HEK293T (cell line): ENCODE measurements around the gene PPP4C.

ENCODE experiments used
- ARNT ChIP-seq: fragments of 450-650 bp; IDR thresholded peaks from 2 replicates; pipeline ENCODE4 v1.6.1; 2017; ENCODE audit warnings: mild to moderate bottlenecking
- BHLHE40 ChIP-seq: fragments of 450-650 bp; IDR thresholded peaks from 2 replicates; pipeline ENCODE4 v1.6.1; 2016; ENCODE audit warnings: mild to moderate bottlenecking, moderate library complexity, borderline replicate concordance
- CTBP1 ChIP-seq: fragments of 450-650 bp; IDR thresholded peaks from 2 replicates; pipeline ENCODE4 v1.6.1; 2016; ENCODE audit warnings: borderline replicate concordance
- ELF4 ChIP-seq: fragments of 450-650 bp; IDR thresholded peaks from 2 replicates; pipeline ENCODE4 v1.6.1; 2017; ENCODE audit warnings: antibody characterized with exemption
- FOXK2 ChIP-seq: fragments of 450-650 bp; IDR thresholded peaks from 2 replicates; pipeline ENCODE4 v1.6.1; 2016; ENCODE audit warnings: mild to moderate bottlenecking
- FOXM1 ChIP-seq: fragments of 450-650 bp; IDR thresholded peaks from 2 replicates; pipeline ENCODE4 v1.6.1; 2017; ENCODE audit warnings: mild to moderate bottlenecking, borderline replicate concordance
- HDGF ChIP-seq: fragments of 450-650 bp; IDR thresholded peaks from 2 replicates; pipeline ENCODE4 v1.6.1; 2017; ENCODE audit warnings: antibody characterized with exemption, borderline replicate concordance
- L3MBTL2 ChIP-seq: fragments of 450-650 bp; conservative IDR thresholded peaks from 2 replicates; pipeline ENCODE4 v1.6.1; 2016; ENCODE audit warnings: mild to moderate bottlenecking
- NFRKB ChIP-seq: fragments of 450-650 bp; IDR thresholded peaks from 2 replicates; pipeline ENCODE4 v1.6.1; 2016; ENCODE audit warnings: mild to moderate bottlenecking, moderate library complexity
- PKNOX1 ChIP-seq: fragments of 450-650 bp; IDR thresholded peaks from 2 replicates; pipeline ENCODE4 v1.6.1; 2016
- SP1 ChIP-seq: fragments of 450-650 bp; IDR thresholded peaks from 2 replicates; pipeline ENCODE4 v1.6.1; 2017
- SUZ12 ChIP-seq: fragments of 450-650 bp; IDR thresholded peaks from 2 replicates; pipeline ENCODE4 v1.6.1; 2016; ENCODE audit warnings: mild to moderate bottlenecking
- TARDBP ChIP-seq: fragments of 450-650 bp; IDR thresholded peaks from 2 replicates; pipeline ENCODE4 v1.6.1; 2016
- ZNF384 ChIP-seq: fragments of 450-650 bp; IDR thresholded peaks from 2 replicates; pipeline ENCODE4 v1.6.1; 2016

GRCh38 chr16:30096862-30097563 is 21.2 kb downstream of the PPP4C start:
- TF ChIP-seq SP1, result no peak
- no peak for TF ChIP-seq ZNF384
- TF ChIP-seq FOXM1, result no peak
- no peak for TF ChIP-seq ELF4
- no peak for TF ChIP-seq FOXK2
- no peak for TF ChIP-seq PKNOX1
- TF ChIP-seq SUZ12, result no peak
- TF ChIP-seq HDGF, result no peak
- TF ChIP-seq BHLHE40, result no peak
- TF ChIP-seq ARNT, result no peak
- TF ChIP-seq TARDBP, result no peak
- no peak for TF ChIP-seq NFRKB
- TF ChIP-seq CTBP1, result no peak
- TF ChIP-seq L3MBTL2, result no peak
